HL-60 (cell line): Measurements from ENCODE around the gene CELSR2.

ENCODE experiments used
- DNase-seq, 2 experiments: peaks; one replicate each; pipeline ENCODE4 v3.0.0-alpha.2; 2010 to 2020; ENCODE audit warnings: low read depth in 1 of 2, low spot score in 1 of 2
- H3K27ac ChIP-seq: fragments of 250-450 bp; sonication (Bioruptor Pico); replicated peaks from 2 replicates; pipeline ENCODE4 v1.5.1; 2020; ENCODE audit warnings: mild to moderate bottlenecking, moderate library complexity
- H3K27me3 ChIP-seq: fragments of 250-450 bp; sonication (Bioruptor Pico); 2 replicates; pipeline ENCODE4 v1.5.1; 2021; ENCODE audit warnings: mild to moderate bottlenecking, moderate library complexity; ENCODE audit not compliant: insufficient read depth, poor library complexity, severe bottlenecking
- H3K4me3 ChIP-seq: replicated peaks from 2 replicates; pipeline ENCODE4 v1.5.1; 2011; ENCODE audit warnings: mild to moderate bottlenecking, control low read depth, low read length; ENCODE audit not compliant: insufficient read depth
- GABPA ChIP-seq: IDR thresholded peaks from 2 replicates; pipeline ENCODE4 v1.6.1; 2012; ENCODE audit warnings: low read depth
- POLR2AphosphoS5 ChIP-seq: IDR thresholded peaks from 2 replicates; pipeline ENCODE4 v1.6.1; 2012; ENCODE audit warnings: low read depth
- SPI1 ChIP-seq: IDR thresholded peaks from 2 replicates; pipeline ENCODE4 v1.6.1; 2012; ENCODE audit warnings: low read depth, mild to moderate bottlenecking, borderline replicate concordance
- TF ChIP-seq, protein P1 (sequence below): IDR thresholded peaks from 2 replicates; pipeline ENCODE4 v1.6.1; 2012; ENCODE audit warnings: low read depth; ENCODE audit not compliant: insufficient replicate concordance
- TF ChIP-seq, protein P2 (sequence below): IDR thresholded peaks from one replicate; pipeline ENCODE4 v1.5.1; 2011; ENCODE audit warnings: low read length, control low read depth, inconsistent platforms; ENCODE audit not compliant: insufficient read depth

The CELSR2 gene

GRCh38 chr1:109307274-109308021, 58.1 kb downstream of the CELSR2 start:
- TF ChIP-seq SPI1: peak; percentile 81
- TF ChIP-seq, protein P1, sequence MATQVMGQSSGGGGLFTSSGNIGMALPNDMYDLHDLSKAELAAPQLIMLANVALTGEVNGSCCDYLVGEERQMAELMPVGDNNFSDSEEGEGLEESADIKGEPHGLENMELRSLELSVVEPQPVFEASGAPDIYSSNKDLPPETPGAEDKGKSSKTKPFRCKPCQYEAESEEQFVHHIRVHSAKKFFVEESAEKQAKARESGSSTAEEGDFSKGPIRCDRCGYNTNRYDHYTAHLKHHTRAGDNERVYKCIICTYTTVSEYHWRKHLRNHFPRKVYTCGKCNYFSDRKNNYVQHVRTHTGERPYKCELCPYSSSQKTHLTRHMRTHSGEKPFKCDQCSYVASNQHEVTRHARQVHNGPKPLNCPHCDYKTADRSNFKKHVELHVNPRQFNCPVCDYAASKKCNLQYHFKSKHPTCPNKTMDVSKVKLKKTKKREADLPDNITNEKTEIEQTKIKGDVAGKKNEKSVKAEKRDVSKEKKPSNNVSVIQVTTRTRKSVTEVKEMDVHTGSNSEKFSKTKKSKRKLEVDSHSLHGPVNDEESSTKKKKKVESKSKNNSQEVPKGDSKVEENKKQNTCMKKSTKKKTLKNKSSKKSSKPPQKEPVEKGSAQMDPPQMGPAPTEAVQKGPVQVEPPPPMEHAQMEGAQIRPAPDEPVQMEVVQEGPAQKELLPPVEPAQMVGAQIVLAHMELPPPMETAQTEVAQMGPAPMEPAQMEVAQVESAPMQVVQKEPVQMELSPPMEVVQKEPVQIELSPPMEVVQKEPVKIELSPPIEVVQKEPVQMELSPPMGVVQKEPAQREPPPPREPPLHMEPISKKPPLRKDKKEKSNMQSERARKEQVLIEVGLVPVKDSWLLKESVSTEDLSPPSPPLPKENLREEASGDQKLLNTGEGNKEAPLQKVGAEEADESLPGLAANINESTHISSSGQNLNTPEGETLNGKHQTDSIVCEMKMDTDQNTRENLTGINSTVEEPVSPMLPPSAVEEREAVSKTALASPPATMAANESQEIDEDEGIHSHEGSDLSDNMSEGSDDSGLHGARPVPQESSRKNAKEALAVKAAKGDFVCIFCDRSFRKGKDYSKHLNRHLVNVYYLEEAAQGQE: no peak
- Histone ChIP-seq H3K27me3 (no peaks in the 10 kb centered on the region), H3K27ac (no peak overlapping the region), H3K4me3 (no peak overlapping the region)
- peak in 1 of 2 experiments; percentile 17 for DNase-seq

- Histone ChIP-seq H3K4me3 (no peak overlapping the region), H3K27me3 (peaks cover 2% of the 10 kb centered on the region), H3K27ac (no peak overlapping the region)
- no peak for TF ChIP-seq SPI1
- TF ChIP-seq, protein P2, sequence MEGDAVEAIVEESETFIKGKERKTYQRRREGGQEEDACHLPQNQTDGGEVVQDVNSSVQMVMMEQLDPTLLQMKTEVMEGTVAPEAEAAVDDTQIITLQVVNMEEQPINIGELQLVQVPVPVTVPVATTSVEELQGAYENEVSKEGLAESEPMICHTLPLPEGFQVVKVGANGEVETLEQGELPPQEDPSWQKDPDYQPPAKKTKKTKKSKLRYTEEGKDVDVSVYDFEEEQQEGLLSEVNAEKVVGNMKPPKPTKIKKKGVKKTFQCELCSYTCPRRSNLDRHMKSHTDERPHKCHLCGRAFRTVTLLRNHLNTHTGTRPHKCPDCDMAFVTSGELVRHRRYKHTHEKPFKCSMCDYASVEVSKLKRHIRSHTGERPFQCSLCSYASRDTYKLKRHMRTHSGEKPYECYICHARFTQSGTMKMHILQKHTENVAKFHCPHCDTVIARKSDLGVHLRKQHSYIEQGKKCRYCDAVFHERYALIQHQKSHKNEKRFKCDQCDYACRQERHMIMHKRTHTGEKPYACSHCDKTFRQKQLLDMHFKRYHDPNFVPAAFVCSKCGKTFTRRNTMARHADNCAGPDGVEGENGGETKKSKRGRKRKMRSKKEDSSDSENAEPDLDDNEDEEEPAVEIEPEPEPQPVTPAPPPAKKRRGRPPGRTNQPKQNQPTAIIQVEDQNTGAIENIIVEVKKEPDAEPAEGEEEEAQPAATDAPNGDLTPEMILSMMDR: no peak
- TF ChIP-seq GABPA: no peak
- no peak for TF ChIP-seq POLR2AphosphoS5
- TF ChIP-seq, protein P1: no peak
- DNase-seq: no peak
Observed at GRCh38 chr1:109309347-109309746, 60.0 kb downstream of the CELSR2 start.

GRCh38 chr1:109312246-109312645, 62.9 kb downstream of the CELSR2 start:
- Histone ChIP-seq H3K27ac (no peak overlapping the region), H3K27me3 (peaks cover 2% of the 10 kb centered on the region), H3K4me3 (no peak overlapping the region)
- TF ChIP-seq GABPA (no peak), SPI1 (no peak), POLR2AphosphoS5 (no peak)
- TF ChIP-seq, protein P1: no peak
- TF ChIP-seq, protein P2: no peak
- DNase-seq: no peak
